OCI-LY3 (cell line): Measurements from ENCODE around the gene NBR1.

Experiments
- CTCF ChIP-seq: fragments of 200-600, 300-600 bp; sonication (generic); IDR thresholded peaks from 2 replicates; pipeline ENCODE4 v1.5.1; 2014; ENCODE audit warnings: antibody characterized with exemption, low read length, low read depth
- EZH2phosphoT487 ChIP-seq: fragments of 200-600 bp; shearing (Covaris generic); IDR thresholded peaks from 2 replicates; pipeline ENCODE4 v1.6.1; 2018; ENCODE audit warnings: antibody characterized with exemption, mixed run types, low read depth

GRCh38 chr17:43170140-43170765 lies 761 bp upstream of the NBR1 start:
- TF ChIP-seq CTCF: no peak
- no peak for TF ChIP-seq EZH2phosphoT487
